Right renal cortex interstitium (tissue), 3 donors: ENCODE results near the gene PAX4. TPM values are rescaled to one million over a fixed set of nuclear protein-coding genes. Genes with fewer than 3 reads are reported as not detected.

Source experiments
- DNase-seq, 3 donors: peaks; one replicate each; pipeline ENCODE4 v3.0.0-alpha.2; 2013; ENCODE audit warnings: low read depth in 3 of 3, low spot score in 2 of 3
- polyA plus RNA-seq, 3 donors: library from polyadenylated mRNA; unstranded; fragments of 120-200 nt; gene quantifications; one replicate each; pipeline ENCODE4 v1.2.1, GENCODE V29; 2013; ENCODE audit not compliant: insufficient read length in 3 of 3

The PAX4 gene
- polyA plus RNA-seq, 3 donors: not detected

DNA sequence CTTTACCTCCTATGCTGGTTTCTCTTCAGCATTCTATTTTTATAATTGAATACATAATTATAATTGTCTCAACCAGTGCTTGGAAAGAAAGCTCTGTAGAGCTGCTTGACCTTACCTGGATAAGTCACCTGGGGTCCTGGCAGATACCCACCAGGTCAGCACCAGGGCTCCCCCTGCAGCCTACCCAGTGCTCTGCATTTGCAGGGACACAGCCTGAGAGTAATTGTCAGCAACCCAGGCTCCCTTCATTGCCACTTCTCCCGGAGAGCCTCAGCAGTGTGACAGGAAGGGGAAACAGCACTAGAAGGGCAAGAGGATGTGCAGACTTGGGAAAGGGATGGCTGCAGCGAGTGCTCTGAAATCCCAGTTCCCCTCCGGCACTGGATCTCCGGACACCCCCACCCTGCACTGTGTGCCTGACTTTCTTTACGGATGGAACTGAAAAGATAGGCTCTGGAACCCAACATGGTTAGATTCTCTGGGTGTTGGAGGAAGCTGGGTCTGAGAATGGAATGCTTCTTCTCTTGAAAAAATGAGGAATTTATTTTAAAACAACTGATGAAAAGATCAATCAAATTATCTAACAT, 11.4 kb upstream of the PAX4 start:
- no peak for DNase-seq

GRCh38 chr7:127628445-127628844, 10.5 kb upstream of the PAX4 start:
- DNase-seq: no peak

DNA sequence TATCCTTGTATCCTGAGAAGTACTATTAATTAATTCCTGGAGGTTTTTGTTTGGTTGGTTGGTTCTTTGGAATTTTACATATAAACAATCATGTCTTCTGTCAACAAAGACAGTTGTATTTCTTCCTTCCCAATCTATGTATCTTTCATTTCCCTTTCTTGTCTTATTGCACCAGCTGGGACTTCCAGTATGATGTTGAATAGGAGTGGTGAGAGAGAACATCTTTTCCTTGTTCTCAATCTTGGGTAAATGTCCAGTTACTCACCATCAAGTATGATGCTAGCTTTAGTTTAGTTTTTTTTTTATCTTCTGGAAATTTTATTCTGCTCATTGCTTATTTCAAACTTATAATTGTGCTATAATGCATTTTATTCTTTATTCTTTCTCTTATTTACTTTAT, 7.4 kb upstream of the PAX4 start:
- DNase-seq: no peak

GRCh38 chr7:127620406-127621233, 2.7 kb upstream of the PAX4 start:
- DNase-seq: peak in 1 of 3 donors; percentile 9

- peak in 1 of 3 donors; percentile 2 for DNase-seq
These were observed 1.9 kb upstream of the PAX4 start for GRCh38 chr7:127619681-127620405.

DNA sequence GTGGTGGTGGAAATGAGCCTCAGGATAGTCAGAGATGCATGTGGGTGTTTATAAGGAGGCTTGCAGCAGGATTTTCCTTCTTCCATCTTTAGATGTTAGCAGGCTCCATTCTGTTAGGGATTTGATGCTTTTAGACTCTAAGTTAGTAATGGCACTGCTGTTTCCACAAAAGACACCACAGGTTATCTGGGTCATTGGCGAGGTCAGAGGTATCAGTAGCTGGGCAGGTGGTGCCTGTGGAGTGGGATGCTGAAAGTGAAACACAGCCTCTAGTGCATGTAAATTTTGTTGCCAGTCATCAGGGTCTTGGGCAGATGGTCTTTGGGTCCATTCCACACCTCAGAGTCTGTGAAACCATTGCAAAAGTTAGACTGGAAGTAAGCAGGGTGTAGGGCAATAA, 833 bp upstream of the PAX4 start:
- no peak for DNase-seq

- no peak for DNase-seq
These were observed 1.2 kb downstream of the PAX4 start for GRCh38 chr7:127616724-127617123.

DNA sequence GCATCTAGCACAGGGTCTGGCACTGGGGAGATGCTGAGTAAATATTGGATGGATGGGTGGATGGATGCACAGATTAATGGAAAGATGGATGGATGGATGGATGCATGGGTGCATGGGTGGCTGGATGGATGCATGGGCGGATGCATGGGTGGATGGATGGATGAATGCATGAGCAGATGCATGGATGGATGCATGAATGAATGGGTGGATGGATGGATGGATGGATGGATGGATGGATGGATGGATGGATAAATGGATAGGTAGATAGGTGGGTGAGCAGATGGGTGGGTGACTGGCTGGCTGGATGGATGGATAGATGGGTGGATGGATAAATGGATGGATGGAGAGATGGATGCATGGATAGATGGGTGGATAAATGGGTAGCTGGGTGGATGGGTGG, 5.7 kb downstream of the PAX4 start:
- DNase-seq: no peak

DNA sequence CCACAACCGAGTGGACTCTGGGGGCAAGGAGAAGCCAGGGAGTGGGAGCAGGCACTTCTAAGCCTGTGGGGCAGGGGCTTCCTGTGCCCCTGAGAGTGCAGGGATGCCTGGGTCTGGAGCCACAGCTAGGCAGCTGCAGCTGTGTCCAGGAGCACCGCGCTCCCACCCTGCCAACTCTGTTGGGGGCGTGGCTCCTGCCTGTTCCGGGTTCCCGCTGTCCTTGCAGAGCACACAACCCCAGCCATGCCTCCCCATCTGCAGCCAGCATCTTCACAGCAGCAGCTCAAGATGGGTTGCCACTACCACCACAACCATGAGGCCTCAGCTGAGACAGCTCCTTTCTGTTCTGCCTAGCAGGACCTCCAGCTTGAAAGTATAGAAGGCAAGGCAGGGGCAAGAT, 8.6 kb downstream of the PAX4 start:
- DNase-seq: no peak

DNA sequence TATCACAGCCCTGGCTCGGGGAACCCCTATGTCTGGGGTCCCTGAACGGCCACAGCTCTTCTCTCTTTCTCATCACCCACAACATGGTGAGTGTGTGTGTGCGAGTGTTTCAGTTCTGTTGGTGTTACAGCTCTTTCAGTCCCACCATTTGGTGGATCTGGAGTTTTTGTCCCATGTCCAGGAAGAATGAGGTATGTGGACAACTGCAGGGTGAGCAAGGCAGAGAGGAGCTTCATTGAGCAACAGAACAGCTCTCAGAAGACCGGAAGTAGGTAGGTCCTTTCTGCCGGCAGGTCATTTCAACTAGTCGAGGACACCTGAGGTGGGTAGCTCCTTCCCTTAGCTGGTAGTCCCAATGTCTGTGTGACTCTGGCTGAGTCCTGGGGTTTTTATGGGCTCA, 9.5 kb downstream of the PAX4 start:
- no peak for DNase-seq

GRCh38 chr7:127600885-127601284, 17.1 kb downstream of the PAX4 start:
- DNase-seq: no peak

- no peak for DNase-seq
These were observed 19.6 kb downstream of the PAX4 start for GRCh38 chr7:127598318-127598717.

- DNase-seq: no peak
These were observed 22.2 kb downstream of the PAX4 start for GRCh38 chr7:127595737-127596136.

DNA sequence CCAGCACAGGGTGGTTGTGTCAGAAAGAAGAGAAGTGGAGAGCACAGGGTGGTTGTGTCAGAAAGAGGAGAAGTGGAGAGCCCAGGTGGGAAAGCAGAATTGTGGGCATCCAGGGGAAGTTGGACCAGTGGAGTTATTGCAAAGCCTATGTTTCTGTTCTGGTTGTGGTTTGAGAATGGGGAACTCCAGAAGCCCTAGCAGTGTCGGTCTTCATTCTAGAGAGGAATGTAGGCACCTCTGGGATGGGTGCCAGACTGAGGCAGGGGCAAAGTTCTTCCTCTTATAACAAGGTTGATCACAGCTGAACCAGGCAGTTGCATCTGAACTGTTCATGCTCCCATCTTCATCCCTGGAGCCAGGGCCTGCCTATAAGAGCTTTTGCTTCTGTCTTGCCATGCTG, 23.5 kb downstream of the PAX4 start:
- DNase-seq: no peak

- no peak for DNase-seq
These were observed 25.4 kb downstream of the PAX4 start for GRCh38 chr7:127592550-127592949.

- no peak for DNase-seq
These were observed 26.4 kb downstream of the PAX4 start for GRCh38 chr7:127591591-127591990.

DNA sequence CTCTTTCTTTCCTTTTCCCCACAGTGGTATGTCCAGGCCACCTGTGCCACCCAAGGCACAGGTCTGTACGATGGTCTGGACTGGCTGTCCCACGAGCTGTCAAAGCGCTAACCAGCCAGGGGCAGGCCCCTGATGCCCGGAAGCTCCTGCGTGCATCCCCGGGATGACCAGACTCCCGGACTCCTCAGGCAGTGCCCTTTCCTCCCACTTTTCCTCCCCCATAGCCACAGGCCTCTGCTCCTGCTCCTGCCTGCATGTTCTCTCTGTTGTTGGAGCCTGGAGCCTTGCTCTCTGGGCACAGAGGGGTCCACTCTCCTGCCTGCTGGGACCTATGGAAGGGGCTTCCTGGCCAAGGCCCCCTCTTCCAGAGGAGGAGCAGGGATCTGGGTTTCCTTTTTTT, 26.8 kb downstream of the PAX4 start:
- DNase-seq: no peak

GRCh38 chr7:127589896-127590295, 28.0 kb downstream of the PAX4 start:
- DNase-seq: no peak

DNA sequence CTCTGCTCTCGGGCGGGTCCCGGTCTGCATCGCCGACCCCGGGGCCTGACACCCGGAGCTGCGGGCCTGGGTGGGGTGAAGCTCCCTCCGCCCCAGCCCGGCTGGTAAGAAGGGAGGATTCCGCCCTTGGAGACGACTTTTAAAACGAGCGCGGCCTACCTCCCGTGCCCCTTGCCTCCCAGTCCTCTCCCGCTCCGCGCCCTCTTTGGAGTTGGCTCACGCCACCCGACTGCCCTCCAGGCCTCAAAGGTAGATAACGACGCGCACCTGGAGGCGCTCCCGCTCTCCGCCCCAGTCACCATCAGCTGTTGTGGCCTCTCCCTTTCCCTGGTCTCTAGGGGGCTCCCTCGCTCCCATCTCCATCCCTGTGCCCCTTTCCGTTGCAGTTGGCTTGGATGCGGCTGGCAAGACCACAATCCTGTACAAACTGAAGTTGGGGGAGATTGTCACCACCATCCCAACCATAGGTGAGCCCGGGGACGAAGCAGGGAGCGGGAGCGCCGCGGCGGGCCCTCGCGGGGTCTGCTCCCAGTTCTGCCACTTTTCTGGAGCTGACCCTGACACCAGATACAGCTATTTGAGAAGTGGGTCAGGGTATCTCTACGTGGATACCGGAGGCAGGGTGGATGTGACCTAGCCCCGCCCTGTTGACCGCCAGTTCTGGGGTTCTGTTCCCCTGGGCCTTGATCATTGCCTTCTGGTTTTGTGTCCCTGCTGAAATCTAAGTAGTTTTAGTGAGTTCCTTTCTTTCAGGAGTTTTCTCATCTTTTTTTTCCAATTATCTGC, 29.1 kb downstream of the PAX4 start:
- peak; percentile 36 to 44 (median 38) for DNase-seq

- peak; percentile 47 to 83 (median 81) for DNase-seq
These were observed 29.8 kb downstream of the PAX4 start, which contains the start of gene ARF5 for GRCh38 chr7:127588019-127588696. TSS of gene ARF5 (plus strand) at chr7:127588411. CDS start at chr7:127588499, 88 bp downstream.
